ENCODE data around the gene OPTC.

OPTC gene

GRCh38 chr1:203553496-203553895 is 59.5 kb downstream of the OPTC start:
- no peak for TF ChIP-seq CTCF (IDR thresholded peaks at IDR 0.05; ENCODE audit: extremely low read depth, insufficient read depth, missing control alignments)

GRCh38 chr1:203554071-203554470 is 60.1 kb downstream of the OPTC start:
- in situ Hi-C loops (cut with MboI; ENCODE audit: low pct_unique_long_range_greater_than_20kb, low sequenced_read_pairs, unreplicated experiment), result no loop called here
- no peak for DNase-seq (ENCODE audit: low spot score)
- TF ChIP-seq CTCF (IDR thresholded peaks at IDR 0.05; ENCODE audit: extremely low read depth, insufficient read depth, missing control alignments), result no peak

More at GRCh38 chr1:203553496-203553895, 59.5 kb downstream of the OPTC start:
- DNase-seq (ENCODE audit: low spot score), result no peak
- in situ Hi-C loops (cut with MboI; ENCODE audit: low pct_unique_long_range_greater_than_20kb, low sequenced_read_pairs, unreplicated experiment), result no loop called here

- TF ChIP-seq CTCF (IDR thresholded peaks at IDR 0.05; ENCODE audit: extremely low read depth, insufficient read depth, missing control alignments), result no peak
- in situ Hi-C loops (cut with MboI; ENCODE audit: low pct_unique_long_range_greater_than_20kb, low sequenced_read_pairs, unreplicated experiment), result no loop called here
- DNase-seq (ENCODE audit: low spot score), result no peak
Measured at GRCh38 chr1:203555076-203555475, 61.1 kb downstream of the OPTC start.

- no peak for DNase-seq (ENCODE audit: low spot score)
- no peak for TF ChIP-seq CTCF (IDR thresholded peaks at IDR 0.05; ENCODE audit: extremely low read depth, insufficient read depth, missing control alignments)
- in situ Hi-C loops (cut with MboI; ENCODE audit: low pct_unique_long_range_greater_than_20kb, low sequenced_read_pairs, unreplicated experiment), result no loop called here
Measured at GRCh38 chr1:203555511-203556046, 61.6 kb downstream of the OPTC start.

- in situ Hi-C loops (cut with MboI; ENCODE audit: low pct_unique_long_range_greater_than_20kb, low sequenced_read_pairs, unreplicated experiment), result no loop called here
Measured at GRCh38 chr1:203556047-203556851, 62.3 kb downstream of the OPTC start.

GRCh38 chr1:203557390-203557789 is 63.4 kb downstream of the OPTC start:
- TF ChIP-seq CTCF (IDR thresholded peaks at IDR 0.05; ENCODE audit: extremely low read depth, insufficient read depth, missing control alignments), result no peak
- no peak for DNase-seq (ENCODE audit: low spot score)
- in situ Hi-C loops (cut with MboI; ENCODE audit: low pct_unique_long_range_greater_than_20kb, low sequenced_read_pairs, unreplicated experiment), result no loop called here

More at GRCh38 chr1:203556047-203556851, 62.3 kb downstream of the OPTC start:
- no peak for DNase-seq (ENCODE audit: low spot score)
- TF ChIP-seq CTCF (IDR thresholded peaks at IDR 0.05; ENCODE audit: extremely low read depth, insufficient read depth, missing control alignments), result no peak

Measured in GM13977 (cell line).